Retina (tissue), 1 donor: Measurements from ENCODE around the gene SPN.
"Not testable (repeated sequence)": the region's sequence is repeated elsewhere in the genome, so short reads cannot be mapped to it uniquely, and the experiment has no call there.

Experiments
- DNase-seq: peaks from one replicate; pipeline ENCODE4 v3.0.0-alpha.2; 2016

SPN gene

DNA sequence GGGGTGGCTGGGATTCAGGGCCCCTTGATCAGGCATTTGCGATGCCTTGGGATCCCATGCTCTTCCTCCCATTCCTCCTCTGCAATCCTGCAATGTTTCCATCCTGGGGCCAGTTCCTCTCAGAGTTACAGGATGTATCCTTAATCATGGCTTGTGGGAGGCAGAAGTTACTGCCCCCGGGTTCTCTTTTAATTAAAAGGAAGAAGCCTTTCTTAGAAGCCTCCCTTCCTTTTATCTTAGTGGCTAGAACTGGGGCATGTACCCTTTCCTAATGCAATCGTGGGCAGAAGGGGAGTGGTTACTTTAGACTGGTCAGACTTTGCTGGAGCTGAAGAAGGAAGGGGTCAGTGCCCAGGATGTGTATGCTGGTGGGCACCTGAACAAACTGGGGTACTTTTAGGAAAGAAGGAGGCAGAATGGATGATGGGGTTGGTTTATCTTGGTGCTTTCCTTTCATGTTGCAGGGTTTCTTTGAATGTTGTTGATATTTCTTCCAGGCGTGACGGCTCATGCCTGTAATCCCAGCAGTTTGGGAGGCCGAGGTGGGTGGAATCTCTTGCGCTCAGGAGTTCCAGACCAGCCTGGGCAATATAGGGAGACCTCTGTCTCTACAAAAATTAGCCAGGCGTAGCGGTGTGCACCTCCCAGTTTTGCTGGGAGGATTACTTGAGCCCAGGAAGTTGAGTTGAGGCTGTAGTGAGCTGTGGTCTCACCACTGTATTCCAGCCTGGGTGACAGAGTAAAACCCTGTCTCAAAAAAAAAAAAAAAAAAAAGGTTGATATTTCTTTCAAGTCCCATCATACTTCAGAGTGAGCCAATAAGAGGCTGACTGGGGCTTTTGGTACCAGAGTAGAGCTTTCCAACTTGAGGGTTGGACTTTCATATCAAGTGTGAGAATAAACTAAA lies 13.2 kb upstream of the SPN start:
- no peak for DNase-seq

DNA sequence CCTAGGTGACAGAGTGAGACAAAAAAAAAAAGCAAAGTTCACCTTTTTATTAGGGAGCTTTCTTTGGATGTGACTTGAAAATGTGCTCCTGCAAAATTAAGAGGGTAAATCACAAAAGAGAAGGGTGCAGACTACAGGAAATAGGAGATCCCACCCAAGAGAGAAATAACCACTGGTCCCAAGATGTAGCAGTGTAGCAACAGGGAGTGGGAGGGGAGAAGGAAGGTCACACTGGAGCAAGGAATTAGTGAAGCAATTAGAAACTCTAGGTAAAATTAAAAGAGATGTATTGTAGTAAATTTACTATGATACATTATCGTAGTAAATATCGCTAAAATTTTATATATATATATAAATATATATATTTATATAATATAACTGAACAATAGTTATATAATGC lies 12.3 kb upstream of the SPN start:
- DNase-seq, result no peak

DNA sequence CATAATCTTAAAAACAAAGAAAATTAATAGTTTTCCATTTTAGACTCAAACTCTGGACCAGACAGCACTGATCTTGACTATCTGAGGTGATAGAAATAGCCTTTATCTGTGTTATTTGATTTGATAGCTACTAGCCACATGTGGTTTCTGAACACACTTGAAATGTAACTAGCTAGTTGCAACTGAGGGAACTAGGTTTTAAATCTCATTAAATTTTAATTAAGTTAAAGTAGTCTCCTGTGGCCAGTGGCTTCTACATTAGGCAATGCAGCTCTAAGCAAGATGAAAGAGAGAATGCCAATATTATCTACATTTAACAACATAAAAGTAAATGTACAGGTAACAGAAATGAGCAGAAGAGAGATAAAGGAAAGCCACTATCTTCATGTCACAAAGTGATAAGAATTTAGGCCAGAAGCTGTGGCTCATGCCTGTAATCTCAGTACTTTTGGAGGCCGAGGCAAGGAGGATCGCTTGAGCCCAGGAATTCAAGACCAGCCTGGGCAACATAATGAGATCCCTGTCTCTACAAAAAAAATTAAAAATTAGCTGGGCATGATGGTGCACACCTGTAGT lies 11.2 kb upstream of the SPN start:
- DNase-seq, result no peak

DNA sequence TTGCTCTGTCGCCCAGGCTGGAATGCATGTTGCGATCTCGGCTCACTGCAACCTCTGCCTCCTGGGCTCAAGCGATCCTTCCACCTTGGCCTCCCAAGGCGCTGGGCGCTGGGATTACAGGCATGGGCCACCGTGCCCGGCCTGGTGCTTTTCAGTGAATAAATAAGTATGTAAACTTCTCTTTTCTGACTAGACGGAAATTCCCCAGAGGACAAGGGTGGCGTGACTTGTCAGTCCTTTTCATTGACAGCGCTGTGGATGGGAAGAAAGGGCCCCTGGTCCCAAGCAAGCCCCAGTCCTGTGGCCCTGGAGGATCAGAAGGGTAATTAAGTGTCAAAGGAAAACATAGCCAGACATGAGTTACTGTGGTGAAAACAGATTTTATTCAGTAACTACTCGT lies 9.6 kb upstream of the SPN start:
- DNase-seq, result no peak

DNA sequence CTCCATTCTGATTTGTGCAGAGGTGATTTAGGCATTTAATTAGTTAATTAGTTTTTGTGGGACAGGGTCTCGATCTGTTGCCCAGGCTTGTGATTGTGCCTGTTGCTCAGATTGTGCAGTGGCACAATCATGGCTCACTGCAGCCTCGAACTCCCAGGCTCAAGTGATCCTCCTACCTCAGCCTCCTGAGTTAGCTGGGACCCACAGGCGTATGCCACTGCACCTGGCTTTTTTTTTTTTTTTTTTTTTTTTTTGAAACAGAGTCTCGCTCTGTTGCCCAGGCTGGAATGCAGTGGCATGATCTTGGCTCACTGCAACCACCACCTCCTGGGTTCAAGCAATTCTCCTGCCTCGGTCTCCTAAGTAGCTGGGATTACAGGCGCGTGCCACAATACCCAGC lies 9.2 kb upstream of the SPN start:
- not testable (repeated sequence) for DNase-seq

DNA sequence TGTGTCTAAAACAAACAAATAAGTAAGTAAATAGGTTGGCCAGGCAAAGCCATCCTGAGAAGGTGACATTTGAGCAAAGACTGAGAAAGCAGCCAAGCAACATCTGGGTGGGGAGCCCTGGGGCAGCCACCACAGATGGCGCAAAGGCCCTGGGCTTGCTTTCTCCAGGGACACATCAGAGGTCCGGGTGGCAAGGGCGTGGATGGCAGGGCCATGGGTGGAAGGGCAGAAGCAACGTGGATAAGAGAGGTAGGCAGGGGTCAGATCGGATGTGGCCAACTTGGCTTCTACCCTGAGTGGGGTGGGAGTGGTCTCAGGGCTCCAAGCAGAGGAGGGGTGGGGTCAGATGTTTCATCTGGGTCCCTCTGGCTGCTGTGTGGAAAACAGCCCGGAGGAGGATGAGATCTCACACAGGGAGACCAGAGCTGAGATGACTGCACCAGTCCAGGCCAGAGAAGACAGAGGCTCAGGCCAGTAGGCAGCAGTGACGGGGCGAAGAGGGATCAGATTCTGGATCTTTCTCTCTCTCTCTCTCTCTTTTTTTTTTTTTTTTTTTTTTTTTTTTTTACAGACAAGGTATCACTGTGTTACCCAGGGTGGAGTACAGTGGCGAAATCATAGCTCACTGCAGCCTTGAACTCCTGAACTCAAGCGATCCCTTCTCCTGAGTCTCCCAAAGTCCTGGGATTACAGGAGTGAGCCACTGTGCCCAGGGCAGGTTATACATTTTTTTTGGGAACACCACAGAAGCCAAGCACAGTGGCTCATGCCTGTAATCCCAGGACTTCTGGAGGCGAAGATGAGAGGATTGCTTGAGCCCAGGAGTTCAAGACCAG lies 6.1 kb upstream of the SPN start:
- DNase-seq, result no peak

DNA sequence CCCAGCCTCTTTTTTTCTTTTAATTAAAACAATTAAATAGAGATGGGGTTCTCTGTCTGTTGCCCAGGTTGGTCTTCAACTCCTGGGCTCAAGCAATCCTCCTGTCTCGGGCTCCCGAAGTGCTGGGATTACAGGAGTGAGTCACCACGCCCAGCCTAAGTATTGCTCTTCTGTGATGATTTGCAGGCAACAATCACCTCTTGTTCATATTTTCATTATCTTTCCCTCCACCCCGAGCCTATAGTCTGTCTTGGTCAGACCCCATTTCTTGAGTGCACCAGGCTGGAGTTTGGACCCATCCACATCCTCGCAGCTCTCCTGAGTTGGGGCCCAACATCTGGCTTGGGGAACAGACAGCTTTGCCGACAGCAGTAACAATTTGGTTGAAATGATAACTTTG lies 4.3 kb upstream of the SPN start:
- DNase-seq, result no peak

DNA sequence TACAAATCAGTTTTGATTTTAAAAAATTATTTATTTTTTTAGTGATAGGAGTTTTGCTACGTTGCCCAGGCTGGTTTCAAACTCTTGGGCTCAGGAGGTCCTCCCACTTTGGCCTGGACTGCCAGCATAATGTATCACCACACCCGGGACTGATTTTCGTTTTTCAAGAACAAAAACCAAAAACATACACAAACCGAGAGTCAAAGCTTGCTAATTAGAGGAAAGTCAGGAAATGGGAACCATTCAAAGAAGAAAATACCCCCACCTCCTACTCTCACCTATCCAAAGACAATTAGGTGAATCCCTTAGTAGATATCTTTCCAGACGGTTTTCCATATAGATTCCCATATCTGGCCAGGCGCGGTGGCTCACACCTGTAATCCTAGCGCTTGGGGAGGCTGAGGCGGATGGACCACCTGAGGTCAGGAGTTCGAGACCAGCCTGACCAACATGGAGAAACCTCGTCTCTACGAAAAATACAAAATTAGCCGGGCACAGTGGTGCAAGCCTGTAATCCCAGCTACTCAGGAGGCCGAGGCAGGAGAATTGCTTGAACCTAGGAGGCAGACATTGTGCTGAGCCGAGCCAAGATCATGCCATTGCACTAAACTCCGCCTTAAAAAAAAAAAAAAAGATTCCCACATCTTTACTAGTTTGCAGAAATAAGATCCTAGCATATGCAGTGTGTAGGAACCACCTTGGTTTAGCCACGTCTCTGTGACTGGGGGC lies 883 bp upstream of the SPN start:
- DNase-seq, result no peak

DNA sequence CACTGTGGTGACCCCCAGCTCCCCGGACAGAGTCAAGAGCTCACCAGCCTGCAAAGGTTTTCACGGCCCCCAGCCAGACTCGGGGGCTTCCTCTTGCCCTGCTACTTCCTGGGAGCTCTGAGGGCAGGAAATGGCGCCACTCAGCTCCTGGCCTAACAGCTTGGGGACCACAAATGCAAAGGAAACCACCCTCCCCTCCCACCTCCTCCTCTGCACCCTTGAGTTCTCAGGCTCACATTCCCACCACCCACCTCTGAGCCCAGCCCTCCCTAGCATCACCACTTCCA lies 375 bp upstream of the SPN start:
- DNase-seq, result no peak

DNA sequence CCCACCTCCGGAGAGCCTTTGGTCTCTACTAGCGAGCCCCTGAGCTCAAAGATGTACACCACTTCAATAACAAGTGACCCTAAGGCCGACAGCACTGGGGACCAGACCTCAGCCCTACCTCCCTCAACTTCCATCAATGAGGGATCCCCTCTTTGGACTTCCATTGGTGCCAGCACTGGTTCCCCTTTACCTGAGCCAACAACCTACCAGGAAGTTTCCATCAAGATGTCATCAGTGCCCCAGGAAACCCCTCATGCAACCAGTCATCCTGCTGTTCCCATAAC lies 702 bp downstream of the SPN start:
- no peak for DNase-seq

DNA sequence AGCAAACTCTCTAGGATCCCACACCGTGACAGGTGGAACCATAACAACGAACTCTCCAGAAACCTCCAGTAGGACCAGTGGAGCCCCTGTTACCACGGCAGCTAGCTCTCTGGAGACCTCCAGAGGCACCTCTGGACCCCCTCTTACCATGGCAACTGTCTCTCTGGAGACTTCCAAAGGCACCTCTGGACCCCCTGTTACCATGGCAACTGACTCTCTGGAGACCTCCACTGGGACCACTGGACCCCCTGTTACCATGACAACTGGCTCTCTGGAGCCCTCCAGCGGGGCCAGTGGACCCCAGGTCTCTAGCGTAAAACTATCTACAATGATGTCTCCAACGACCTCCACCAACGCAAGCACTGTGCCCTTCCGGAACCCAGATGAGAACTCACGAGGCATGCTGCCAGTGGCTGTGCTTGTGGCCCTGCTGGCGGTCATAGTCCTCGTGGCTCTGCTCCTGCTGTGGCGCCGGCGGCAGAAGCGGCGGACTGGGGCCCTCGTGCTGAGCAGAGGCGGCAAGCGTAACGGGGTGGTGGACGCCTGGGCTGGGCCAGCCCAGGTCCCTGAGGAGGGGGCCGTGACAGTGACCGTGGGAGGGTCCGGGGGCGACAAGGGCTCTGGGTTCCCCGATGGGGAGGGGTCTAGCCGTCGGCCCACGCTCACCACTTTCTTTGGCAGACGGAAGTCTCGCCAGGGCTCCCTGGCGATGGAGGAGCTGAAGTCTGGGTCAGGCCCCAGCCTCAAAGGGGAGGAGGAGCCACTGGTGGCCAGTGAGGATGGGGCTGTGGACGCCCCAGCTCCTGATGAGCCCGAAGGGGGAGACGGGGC lies 1.3 kb downstream of the SPN start:
- DNase-seq, result no peak

DNA sequence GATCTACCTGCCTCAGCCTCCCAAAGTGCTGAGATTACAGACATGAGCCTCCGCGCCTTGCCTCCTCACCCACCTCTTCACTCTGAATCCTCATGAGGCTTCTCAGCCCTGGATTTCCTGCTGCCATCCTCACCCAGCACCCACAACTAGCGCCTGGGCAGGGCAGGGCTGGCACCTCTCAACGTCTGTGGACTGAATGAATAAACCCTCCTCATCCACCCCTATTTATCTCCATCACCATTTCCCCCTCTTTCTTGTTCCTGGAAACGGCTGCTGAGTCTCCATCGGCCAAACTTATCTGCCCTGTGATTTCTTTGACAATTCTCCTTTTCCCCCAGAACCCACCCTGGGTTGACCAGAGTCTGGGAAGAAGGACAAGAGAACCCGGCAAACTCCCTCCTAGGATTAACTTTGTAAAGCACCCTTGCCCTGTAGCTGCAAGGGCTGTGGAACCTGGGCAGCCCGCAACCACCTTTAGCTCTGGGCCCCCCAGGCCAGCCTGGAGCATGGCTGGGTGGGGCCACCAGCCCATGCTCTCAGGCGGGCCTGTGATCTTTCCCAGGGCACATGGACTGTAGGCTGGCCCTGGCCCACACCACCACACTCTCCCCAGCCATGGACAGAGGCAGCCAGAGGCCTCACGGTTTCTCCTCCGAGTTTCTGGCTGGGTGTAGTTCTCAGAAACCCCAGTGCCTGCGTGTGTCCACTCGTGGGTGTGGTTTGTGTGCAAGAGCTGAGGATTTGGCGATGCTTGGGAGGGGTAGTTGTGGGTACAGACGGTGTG lies 2.4 kb downstream of the SPN start:
- no peak for DNase-seq

DNA sequence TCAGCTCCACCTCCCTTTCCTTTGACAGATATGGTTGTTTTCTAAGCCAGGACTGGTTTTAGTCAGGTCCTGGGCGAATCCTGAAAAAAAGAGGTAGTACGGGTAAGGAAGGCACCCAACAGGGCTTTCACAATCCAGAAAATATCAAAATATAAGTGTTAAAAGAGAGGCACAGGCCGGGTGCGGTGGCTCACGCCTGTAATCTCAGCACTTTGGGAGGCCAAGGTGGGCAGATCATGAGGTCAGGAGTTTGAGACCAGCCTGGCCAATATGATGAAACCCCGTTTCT lies 4.2 kb downstream of the SPN start:
- DNase-seq, result not testable (repeated sequence)

DNA sequence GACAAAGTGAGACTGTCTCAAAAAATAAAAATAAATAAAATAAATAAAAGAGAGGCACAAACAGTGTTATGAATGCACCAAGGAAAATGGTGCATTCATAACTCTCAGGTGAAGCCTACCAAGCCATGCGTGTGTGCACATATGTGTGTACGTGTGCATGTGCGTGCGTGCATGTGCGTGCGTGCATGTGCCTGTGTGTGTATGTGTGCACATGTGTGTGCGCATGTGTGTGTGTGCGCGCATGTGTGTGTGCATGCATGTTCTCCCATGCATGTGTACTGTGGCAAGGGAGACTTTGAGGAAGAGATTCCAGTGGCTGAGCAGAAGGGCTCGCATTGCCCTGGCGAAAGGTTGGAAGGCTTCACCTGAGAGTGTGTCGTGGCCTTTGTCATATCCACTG lies 4.7 kb downstream of the SPN start:
- no peak for DNase-seq

DNA sequence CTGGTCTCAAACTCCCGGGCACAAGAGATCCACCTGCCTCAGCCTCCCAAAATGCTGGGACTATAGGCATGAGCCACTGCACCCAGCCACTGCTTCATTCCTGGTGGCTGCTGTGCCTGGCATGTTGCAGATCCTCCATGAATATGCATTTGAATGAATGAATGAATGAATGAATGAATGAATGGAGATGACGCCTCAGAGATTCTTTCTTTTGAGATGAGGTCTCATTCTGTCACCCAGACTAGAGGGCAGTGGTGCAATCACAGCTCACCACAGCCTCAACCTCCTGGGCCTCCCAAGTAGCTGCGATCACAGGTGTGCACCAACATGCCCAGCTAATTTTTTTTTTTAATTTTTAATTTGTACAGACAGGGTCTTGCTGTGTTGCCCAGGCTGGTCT lies 5.2 kb downstream of the SPN start:
- DNase-seq, result no peak

DNA sequence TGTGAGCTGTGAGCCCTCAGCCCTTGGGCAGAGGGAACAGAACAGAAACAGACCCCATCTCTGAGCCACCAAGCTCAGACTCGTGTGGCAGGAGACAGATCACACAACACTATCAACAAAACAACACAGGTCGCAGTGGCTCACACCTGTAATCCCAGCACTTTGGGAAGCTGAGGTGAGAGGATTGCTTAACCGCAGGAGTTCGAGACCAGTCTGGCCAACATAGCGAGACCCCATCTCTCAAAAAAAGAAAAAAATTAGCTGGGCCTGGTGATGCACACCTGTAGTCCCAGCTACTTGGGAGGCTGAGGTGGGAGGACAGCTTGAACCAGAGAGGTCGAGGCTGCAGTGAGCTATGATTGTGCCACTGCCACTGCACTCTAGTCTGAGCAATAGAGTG lies 10.5 kb downstream of the SPN start:
- no peak for DNase-seq

DNA sequence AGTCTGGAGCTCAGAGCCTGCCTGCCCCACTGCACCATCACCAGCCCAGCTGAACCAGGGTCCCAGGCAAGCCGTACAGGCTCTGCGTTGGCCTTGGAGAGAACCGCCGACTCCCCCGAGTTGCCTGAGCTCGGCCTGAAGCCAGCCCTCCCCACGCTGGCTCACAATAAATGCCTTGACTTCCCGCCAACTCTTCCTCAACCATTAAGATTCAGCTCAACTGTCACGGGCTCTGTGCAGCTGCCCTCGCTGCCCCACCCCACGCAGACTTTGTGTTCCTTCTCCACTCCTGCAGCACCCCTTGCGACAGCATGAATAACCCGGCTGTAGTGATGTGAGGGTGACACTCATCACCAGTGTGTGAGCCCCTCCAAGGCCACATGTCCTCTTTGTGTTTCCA lies 11.1 kb downstream of the SPN start:
- DNase-seq, result no peak

DNA sequence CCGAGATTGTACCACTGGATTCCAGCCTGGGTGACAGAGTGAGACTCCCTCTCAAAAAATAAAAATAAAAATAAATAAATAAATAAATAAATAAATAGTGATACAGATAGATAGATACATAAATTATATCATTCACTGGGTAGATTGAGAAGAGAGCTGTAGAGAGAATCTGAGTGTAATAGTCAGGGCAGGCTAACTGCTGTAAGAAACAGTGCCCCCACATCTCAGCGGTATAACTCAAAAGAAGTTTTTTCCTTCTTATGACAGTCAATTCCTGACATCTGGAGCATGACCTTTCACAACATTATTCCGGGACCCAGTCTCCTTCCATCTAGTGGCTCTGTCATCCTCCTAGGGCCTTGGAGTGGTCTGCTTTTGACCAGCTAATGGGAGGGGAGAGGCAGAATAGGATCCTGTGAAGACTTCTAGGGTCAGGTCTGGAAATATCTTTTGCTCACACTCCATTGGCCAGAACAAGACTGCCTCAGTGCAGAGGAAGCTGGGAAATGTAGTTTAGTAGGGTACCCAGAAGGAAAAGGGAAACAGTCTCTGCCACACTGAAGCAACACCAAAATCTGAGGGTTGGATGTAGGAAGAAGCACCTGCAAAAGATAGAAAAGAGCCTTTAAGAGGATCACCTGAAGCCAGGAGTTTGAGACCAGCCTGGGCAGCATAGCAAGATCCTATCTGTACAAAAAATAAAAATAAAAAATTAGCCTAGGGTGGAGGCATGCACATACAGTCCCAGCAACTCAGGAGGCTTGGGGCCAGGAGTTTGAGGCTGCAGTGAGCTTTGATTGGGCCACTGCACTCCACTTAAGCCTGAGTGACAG lies 13.0 kb downstream of the SPN start:
- peak; percentile 32 for DNase-seq

DNA sequence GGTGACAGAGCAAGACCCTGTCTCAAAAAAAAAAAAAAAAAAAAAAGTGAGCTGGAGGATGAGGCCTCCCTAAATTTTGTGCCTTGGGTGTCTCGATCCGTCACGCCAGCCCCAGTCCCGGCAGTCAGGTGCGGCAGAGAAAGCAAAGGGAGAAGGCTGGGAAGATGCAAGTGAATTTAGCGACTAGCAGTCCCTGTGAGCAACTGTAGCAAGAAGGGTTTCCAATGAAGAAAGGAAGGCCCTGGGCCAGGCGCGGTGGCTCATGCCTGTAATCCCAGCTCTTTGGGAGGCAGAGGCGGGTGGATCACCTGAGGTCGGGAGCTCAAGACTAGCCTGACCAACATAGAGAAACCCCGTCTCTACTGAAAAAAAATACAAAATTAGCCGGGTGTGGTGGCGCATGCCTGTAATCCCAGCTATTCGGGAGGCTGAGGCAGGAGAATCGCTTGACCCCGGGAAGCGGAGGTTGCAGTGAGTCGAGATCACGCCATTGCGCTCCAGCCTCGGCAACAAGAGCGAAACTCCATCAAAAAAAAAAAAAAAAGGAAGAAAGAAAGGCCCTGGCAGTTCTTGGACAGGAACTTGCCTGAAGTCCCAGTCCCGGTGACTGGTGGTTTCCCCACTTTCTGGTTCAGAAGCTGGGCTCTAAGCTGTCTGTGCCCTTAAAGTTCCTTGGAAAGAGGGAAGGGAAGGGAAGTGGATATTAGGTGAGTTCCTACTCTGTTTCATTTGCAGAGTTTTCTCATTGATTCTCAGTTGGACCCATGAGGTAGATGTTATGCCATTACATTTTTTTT lies 14.1 kb downstream of the SPN start:
- no peak for DNase-seq

DNA sequence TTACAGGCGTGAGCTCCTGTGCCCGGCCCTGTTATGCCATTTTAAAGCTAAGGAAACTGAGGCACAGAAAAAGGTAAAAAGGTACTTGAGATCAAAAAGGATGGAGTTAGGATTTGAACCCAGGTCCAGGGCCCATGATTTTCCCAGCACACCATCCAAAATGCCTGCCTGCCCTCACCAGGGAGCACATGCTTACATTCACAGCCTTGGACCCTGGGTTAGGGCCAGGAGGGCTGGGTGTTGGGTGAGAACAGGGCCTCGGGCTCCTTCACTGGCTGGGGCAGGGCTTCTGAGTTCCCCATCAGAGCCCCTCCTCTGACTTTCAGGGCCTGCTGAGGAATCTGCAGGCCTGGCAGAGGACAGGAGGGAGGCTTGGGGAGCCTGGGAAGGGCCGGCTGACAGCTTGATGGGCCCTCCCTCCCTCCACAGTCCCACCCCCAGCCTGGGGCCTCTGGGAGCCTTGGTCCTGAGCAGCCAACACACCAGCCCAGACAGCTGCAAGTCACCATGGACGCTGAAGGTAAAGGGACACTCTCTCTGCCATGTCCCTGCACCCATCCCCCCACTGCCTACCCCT lies 15.7 kb downstream of the SPN start, which contains the start of gene QPRT:
TSS of gene QPRT (plus strand) at position 490 of the 577 bp plus-strand sequence. CDS start at position 508, 18 bp downstream.
- DNase-seq, result peak; percentile 73
